Skin of body (tissue), 2 donors: ENCODE data around the gene TEX38. TPM values are rescaled to one million over a fixed set of nuclear protein-coding genes. Genes with fewer than 3 reads are reported as not detected.
"Not testable (repeated sequence)": the region's sequence is repeated elsewhere in the genome, so short reads cannot be mapped to it uniquely, and the experiment has no call there.

Source experiments
- DNase-seq: peaks from one replicate; lab custom pipeline; 2025; lab: John Stamatoyannopoulos, UW
- total RNA-seq: library from RNA; depleted of rRNA; stranded (reverse); fragments of >200 nt; gene quantifications from one replicate; pipeline ENCODE4 v1.2.3, GENCODE V29; 2014

Gene TEX38
- total RNA-seq, 1 donor from 2014 or later, result not detected

DNA sequence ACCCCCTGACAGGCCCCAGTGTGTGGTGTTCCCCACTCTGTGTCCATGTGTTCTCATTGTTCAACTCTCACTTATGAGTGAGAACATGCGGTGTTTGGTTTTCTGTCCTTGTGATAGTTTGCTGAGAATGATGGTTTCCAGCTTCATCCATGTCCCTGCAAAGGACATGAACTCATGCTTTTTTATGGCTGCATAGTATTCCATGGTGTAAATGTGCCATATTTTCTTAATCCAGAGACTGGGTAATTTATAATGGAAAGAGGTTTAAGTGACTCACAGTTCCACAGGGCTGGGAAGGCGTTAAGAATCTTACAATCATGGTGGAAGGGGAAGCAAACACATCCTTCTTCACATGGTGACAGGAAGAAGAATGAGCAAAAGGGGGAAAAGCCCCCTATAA lies 17.0 kb upstream of the TEX38 start:
- DNase-seq, result not testable (repeated sequence)

DNA sequence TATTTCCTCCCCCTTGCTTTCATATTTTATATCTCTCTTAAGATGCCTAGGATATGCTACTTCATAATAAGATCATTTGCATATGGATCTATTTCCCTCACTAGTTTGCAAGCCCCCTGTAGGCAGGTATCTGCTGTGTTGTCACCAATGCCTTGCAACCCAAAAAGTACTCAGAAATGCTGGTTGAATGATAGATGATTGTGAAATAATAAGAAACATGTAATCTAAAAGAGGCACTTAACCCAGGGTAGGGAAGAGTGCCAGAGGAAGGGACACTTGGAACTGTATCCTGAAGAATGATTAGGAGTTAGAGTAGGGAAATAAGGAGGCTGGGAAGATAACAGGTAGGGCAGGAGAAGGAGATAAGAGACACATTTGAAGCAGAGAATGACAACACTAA lies 15.8 kb upstream of the TEX38 start:
- no peak for DNase-seq

DNA sequence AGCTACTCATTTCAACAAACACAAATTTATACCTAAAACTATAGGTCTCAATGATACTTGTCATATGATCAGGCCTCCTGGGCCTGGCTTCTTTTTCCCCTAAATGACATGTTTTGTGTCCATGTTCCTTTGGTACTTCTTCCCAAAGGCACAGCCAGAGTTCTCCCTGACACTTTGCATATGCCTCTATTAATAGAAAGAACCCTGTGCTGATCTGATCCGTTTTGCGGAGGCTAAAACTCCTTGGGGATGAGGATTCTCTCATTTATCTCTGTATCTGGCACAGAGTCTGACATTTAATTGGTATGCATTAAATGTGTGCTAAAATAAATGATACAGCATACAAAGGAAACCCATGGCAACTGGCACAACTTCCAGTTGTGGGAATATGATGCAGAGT lies 15.0 kb upstream of the TEX38 start:
- DNase-seq, result no peak

DNA sequence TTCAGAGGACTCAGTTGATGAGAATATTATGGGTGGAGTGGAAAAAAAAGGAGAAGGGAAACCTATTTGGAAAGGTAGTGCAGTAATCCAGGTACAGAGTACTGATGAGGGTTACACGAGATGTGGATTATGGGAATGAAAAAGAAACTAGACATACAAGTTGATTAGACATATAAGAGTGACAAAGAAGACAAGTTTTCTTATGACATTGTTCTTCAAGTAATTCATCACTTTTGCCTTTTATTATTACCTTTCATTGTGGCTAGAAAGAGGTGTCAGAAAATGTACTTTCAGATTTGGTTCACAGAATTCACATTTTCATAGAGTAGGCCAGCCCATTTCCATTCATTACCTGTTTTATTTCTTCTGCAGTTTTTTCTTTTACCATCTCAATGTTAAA lies 13.9 kb upstream of the TEX38 start:
- no peak for DNase-seq

DNA sequence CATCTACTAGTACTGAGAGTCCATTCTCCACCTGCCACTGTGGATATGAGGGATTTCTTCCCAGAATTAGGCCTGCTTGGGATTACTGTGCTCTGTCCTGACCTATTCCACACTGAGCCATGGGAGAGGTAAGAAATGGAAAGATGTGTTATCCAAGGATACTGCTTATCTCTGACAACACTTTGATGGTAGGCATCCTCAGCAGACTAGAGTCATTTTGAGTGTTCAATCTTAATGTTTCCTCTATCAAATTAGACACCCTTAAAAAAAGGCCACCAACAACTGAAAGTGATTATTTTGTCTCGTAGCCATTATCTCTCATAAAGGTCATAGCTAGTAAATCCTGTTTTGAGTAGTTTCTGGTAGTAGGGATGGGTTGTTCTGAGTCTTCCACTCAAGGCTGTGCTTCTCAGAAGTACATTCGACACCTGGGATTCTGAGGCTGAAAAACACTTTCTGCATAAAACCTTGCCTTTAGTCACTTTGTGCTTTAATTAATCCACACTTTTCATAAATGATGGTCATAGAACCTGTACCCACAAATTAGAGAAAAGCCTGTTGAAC lies 12.3 kb upstream of the TEX38 start:
- no peak for DNase-seq

DNA sequence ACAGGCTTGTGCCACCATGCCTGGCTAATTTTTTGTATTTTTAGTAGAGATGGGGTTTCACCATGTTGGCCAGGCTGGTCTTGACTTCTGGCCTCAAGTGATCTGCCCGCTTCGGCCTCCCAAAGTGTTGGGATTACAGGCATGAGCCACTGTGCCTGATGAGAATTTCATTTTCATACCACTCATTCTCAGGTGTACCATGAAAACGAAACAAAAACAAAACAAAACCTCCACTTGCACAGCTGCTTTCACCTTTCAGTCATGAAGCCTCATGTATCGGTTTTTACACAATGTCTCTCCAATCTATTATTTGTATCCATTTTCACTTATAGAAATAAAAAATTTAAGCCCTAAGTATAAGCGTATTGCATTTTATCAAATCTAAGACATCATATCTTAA lies 11.5 kb upstream of the TEX38 start:
- DNase-seq, result not testable (repeated sequence)

DNA sequence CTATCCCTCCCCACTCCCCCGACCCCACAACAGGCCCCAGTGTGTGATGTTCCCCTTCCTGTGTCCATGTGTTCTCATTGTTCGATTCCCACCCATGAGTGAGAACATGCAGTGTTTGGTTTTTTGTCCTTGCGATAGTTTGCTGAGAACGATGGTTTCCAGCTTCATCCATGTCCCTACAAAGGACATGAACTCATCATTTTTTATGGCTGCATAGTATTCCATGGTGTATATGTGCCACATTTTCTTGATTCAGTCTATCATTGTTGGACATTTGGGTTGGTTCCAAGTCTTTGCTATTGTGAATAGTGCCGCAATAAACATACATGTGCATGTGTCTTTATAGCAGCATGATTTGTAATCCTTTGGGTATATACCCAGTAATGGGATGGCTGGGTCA lies 8.7 kb upstream of the TEX38 start:
- DNase-seq, result not testable (repeated sequence)

DNA sequence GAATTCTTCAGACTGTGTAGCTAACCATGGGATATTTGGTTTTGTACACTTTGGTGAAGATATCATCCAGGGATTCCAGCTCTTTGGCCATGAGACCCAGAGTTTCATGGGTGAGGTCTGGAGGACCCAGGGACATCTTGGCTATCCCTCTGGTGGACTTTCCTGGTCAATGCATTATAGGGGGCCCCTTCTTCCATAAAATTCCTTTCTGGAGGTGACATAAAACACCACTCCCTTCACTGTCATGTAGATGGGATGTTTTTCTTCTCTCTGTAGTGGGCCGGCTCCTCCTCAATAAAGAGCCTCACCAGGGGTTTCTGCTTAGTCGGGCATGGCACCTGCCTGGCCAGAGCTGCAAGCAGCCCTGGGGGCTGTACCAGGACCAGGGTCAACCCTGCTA lies 5.7 kb upstream of the TEX38 start:
- DNase-seq, result no peak

DNA sequence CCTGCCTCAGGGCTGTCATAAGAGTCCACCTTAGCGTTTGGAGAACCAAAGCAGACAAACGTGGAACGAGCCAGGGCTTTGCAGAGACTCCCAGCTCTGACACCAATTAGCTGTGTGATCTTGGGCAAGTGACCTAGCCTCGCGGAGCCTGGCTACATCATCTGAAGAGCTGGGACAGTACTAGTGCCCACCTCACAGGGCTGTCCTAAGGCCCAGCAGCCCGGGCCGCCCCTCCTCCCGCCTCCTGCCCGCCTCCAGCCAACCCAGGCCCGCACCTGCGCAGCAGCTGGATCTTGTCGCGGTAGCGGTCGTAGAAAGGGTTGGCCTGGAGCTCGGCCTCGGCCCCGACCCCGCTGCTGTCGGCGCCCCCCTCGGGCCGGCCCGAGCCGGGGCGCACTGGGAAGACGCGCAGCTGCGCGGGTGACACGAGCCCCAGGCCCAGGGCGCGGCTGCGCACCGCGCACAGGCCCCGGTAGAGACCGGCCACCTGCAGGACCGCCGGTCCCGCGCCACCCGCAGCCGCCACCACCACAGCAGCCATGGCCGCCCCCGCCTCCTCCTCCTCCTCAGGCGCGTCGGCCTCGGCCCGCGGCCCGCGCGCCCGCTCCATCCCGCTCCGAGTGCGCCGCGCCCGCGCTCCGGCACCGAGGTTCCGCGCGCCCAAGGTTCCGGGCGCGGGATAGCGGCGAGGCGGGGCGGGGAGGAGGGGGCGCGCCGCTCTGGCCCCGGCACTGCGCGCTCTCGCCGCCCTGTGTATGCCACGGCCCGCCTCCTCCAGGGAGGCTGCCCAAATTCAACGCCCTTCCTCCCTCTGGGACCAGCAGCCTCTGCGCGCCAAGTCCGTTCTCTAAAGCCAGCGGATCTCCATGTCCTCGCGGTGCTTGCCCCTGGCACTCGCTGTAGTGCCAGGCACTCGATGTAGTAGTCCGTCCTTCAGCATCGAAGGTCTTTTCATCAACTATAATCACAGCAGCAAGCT lies 3.6 kb upstream of the TEX38 start, which contains the start of gene ATPAF1:
TSS of gene ATPAF1 (minus strand) at position 583 of the 979 bp plus-strand sequence. CDS start at position 541, 42 bp downstream.
- DNase-seq, result peak; percentile 27

DNA sequence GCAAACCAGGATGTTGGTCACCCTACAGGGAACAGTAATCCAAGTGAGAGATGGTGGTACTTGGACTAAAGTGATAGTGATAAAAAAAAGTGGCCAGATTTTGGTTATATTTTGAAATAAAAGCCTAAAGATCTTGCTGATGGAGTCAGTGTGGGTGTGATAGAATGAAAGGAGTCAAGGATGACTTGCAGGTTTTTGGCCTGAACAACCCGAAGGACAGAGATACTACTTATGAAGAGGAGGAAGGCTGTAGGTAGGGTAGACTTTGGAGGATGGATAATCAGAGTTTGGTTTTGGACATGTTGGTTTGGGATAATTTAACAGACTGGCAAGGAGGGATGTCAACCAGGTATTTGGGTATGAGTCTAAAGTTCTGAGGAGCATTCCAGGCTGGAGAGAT lies 1.5 kb upstream of the TEX38 start:
- no peak for DNase-seq

DNA sequence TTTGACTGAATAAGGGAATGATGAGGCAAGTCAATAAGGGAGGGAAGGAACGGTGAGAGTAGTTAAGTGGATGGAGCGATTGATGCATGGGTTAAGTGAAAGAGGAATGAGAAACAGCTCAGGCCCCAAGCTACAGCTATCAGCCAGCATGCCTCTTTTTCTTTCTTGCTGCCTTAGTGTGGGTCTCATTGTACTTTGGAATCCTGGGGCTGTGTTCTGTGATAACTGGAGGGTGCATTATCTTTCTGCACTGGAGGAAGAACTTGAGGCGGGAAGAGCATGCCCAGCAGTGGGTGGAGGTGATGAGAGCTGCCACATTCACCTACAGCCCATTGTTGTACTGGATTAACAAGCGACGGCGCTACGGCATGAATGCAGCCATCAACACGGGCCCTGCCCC lies 1.0 kb downstream of the TEX38 start:
- DNase-seq, result no peak

DNA sequence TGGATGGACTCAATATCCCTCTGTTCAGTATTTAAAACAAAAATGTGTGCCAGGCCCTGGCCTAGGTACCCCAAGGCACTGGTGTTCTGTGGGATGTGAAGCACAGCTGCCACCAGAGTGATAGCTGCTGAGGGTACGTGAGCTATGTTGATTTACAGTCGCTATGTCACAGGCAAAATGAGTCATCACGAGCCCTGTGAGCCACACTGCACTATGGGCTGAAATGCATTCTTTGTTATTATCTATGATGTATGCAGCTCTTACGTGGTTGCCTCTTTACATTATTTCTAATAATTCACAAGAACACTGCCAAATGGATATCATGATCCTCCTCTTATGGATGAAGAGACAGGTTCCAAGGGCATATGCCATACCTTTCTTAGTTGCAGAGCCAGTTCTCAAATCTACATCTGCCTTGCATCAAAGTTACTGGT lies 2.1 kb downstream of the TEX38 start:
- no peak for DNase-seq

DNA sequence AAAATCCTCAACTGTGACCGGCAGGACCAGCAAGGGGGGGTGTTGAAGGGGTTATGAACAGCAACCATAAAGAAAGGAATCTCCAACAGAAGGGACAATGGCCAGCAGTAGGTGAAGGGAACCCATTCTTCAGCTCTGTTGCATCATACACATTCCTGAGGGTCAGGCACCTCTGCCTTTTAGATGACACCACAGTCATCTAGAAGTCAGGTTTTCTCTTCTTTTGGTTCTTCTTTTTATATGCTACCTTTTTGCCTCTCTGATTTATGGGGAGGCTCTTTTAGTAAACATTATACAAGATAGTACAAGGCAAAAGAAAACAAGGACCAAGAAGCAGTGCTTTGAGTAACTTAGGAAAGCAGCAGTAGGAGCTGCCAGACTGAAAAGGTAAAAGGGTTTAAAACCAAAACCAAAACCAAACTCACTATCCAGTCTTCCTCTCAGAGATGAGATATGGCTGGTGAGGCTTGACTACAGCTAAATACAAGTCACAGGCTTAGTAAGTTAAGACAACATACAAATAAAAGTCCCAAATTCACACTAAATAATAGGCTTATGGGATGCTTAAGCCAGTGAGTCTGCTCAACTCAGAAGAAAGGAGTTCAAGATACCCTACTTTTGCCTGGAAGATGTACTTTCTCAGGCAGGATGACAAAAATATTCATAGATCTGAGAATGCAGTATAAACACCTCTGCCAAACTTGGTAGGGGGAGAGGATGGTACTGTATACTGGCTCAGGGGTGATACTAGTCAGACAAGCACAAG lies 4.1 kb downstream of the TEX38 start:
- no peak for DNase-seq

DNA sequence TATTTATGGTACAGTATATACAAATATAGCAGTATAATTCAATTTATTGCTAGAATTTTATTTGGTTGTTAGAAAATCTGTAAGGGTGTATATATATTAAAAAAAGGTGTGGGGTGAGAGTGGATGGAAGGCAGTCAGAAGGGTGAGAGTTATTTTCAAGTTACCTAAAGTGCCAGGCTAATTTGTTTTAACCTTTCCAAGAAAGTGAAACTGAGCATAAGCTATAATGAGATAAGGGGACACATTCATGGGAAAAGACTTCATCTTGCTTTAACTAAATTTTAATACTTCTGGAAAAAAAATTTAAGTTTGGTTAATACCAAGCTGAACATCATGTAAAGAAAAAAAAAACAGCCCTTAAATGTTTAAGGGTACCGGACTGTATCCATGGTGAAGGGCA lies 4.9 kb downstream of the TEX38 start:
- DNase-seq, result no peak

DNA sequence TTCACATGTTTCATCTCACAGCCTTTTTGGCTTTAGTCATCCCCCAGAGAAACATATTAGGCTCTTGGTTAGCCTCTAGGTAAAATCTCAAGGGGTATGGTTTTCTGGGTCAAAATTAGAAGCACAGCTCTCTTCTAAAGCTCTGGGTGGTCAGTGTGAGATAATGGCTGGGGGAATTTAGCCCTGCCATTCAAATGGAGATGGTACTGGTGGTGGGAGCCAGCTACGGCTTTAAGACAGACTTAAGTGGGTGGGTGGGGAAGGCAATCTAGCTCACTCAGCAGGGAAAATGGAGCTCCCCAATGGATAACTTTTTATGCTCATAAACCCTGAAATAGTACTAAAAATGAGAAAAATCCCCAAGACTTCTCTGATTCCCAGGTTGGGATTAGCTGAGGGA lies 5.7 kb downstream of the TEX38 start:
- DNase-seq, result no peak

DNA sequence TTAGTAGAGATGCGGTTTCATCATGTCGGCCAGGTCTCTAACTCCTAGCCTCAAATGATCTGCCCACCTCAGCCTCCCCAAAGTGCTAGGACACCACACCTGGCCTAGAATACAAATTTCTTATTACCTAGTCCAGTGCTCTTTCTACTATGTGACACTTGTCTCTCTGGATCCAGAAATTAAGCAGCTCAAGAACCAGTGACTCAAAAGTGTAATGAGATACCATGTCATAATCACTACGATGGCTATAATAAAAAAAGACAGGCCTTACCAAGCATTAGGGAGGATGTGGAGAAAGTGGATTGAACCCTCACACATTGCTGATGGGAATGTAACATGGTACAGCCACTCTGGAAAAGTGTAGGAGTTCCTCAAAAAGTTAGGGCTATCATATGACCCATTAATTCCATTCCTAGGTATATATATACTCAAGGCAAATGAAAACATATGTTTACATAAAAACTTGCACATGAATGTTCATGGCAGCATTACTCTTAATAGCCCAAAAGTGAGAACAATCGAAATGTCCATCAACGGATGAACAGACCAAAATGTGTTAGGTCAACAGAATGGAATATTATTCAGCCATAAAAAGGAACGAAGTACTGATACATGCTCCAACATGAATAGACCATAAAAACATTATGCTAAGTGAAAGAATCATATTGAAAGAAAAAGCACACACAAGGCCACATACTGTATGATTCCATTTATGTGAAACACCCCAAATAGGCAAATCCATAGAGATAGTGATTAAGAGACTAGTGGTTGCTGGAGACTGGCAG lies 8.3 kb downstream of the TEX38 start:
- no peak for DNase-seq

DNA sequence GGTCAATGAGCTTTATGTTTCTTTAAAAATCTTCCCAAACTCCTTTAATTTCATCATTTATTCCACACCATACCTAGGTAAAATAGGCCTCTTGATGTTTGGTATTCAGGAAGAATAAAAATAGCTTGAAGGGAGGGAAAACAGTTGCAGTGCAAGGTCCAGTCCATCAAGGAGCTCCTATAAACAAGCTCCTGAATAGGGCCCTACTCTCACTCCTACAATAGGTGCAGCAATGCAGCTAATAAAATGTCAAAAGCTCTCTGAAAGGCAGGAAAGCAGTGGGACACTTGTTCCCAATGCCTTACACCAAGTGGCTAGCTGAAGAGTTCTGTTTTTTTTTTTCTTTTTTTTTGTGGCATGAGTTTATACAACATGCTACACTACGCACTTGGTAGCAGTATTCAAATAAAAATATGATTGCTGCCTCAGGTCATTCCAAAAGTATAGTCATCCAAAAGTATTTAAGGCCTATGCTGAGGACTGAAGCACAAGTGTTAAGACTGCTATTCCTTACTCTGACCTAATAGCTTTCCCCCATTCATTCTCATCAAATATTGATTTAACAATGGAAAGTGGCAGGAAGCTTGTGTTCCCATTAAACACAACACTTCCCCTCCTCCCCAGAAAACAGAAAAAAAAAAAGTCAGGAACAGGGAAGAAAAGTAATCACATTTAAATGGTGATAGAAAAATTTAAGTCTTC lies 9.8 kb downstream of the TEX38 start:
- no peak for DNase-seq

DNA sequence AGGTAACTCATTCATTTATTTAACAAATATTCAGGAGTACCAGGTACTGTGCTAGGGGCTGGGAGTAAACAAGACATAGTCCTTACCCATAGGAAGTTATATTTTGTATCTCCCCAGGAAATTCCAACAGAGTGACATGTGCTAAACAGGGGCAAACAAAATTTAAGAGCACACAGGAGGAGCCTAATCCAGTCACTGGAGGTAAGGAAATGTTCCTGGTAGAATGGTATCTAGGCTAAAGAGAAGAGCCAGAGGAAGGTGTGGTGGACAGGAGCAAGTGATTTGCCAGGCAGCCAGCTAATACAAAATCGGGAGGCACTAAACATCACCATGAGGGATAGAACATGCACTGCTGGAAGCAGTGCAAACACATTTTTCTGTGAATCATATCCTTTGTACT lies 10.4 kb downstream of the TEX38 start:
- DNase-seq, result no peak

DNA sequence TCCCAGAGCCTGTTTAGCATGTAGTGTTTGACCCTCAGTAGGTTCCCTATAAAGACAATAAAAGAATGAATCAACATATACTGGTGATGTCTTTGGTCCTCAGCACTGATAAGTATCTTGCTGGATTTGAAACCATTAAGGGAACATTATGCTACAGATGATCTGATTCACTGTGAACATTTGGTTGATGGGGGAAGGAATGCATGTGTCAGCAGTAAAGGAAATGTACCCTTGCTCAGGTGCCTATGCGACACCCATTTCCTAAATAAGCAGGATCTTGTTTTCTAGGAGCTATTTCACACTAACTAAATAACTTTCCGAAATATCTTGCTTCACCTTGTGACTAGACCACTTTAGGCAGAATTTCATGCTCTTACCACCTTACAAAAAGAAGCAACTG lies 13.0 kb downstream of the TEX38 start:
- DNase-seq, result no peak

DNA sequence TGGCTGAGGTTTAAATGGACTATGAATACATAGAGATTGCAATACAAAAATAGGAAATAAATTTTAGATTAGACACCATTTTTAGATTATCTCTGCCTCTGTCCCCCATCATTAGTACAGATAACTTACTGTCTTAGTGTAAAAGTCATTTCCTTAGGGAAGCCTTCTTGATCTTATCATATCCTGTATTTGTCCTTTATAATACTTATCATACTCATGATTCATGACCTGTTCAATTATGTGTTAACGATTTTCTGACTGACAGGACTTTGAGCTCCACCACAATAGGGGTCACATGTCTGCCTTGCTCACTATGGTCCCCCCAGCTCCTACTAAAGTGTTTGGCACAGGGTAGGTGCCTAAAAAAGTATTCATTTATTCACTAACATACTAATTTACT lies 14.6 kb downstream of the TEX38 start:
- no peak for DNase-seq
